Measurements from ENCODE around the gene ZNF573.

DNA sequence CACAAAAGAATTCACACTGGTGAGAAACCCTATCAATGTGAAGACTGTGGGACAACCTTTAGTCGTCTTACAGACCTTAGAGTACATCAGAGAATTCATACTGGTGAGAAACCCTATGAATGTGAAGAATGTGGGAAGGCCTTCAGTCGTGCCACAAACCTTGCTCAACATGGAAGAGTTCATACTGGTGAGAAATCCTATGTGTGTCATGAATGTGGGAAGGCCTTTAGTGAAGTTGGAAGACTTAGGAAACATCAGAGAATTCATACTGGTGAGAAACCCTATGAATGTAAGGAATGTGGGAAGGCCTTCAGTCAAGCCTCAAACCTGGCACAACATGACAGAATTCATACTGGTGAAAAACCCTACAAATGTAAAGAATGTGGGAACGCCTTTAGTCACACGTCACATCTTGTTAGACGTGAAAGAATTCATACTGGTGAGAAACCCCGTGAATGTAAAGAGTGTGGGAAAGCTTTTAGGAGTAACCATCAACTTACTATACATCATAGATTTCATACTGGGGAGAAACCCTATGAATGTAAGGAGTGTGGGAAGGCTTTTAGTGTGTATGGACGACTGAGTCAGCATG lies 24.0 kb upstream of the ZNF573 start:
- no peak for TF ChIP-seq EZH2 (IDR thresholded peaks at IDR 0.05; ENCODE audit: borderline replicate concordance)
- no peak for TF ChIP-seq EZH2phosphoT487 (IDR thresholded peaks at IDR 0.05; ENCODE audit: low read depth, severe bottlenecking, unreplicated experiment)
- TF ChIP-seq, protein P1, sequence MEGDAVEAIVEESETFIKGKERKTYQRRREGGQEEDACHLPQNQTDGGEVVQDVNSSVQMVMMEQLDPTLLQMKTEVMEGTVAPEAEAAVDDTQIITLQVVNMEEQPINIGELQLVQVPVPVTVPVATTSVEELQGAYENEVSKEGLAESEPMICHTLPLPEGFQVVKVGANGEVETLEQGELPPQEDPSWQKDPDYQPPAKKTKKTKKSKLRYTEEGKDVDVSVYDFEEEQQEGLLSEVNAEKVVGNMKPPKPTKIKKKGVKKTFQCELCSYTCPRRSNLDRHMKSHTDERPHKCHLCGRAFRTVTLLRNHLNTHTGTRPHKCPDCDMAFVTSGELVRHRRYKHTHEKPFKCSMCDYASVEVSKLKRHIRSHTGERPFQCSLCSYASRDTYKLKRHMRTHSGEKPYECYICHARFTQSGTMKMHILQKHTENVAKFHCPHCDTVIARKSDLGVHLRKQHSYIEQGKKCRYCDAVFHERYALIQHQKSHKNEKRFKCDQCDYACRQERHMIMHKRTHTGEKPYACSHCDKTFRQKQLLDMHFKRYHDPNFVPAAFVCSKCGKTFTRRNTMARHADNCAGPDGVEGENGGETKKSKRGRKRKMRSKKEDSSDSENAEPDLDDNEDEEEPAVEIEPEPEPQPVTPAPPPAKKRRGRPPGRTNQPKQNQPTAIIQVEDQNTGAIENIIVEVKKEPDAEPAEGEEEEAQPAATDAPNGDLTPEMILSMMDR (IDR thresholded peaks at IDR 0.05; ENCODE audit: poor library complexity): no peak

Data from hepatocyte (in vitro differentiated cells).